Measurements from ENCODE around the gene WDR43. TPM values are rescaled to one million over a fixed set of nuclear protein-coding genes. Genes with fewer than 3 reads are reported as not detected.

The WDR43 gene
- total and polyA plus RNA-seq, 2 experiments from 2014 or later, result 101 to 140 TPM

GRCh38 chr2:28975671-28976070 lies 81.2 kb downstream of the WDR43 start:
- H3K4me1 Mint-ChIP-seq, result peaks cover 3% of the 10 kb centered on the region
- no peaks in the 10 kb centered on the region for H3F3A ChIP-seq (replicated peaks; ENCODE audit: low read depth)
- DNase-seq (ENCODE audit: low spot score) (no peak), ATAC-seq (no peak)
- H3K27ac Mint-ChIP-seq, result no peak overlapping the region
- H3K4me2 ChIP-seq, result no peak overlapping the region
- no peak overlapping the region for H3K27ac ChIP-seq (ENCODE audit: low read depth)
- no peak overlapping the region for H3K4me3 ChIP-seq
- no peak overlapping the region for H3K4me3 Mint-ChIP-seq
- TF ChIP-seq EZH2phosphoT487 (IDR thresholded peaks at IDR 0.05; ENCODE audit: unreplicated experiment), result no peak
- no peak for TF ChIP-seq ZNF114 (CRISPR knock-in tag; IDR thresholded peaks at IDR 0.05)
- TF ChIP-seq CREB1 (CRISPR knock-in tag; IDR thresholded peaks at IDR 0.05; ENCODE audit: low read depth), result no peak
- no peak for TF ChIP-seq POLR2AphosphoS5 (IDR thresholded peaks at IDR 0.05; ENCODE audit: low read depth)
- H3K27me3 ChIP-seq (ENCODE audit: insufficient read depth), result no peaks in the 10 kb centered on the region
- no peaks in the 10 kb centered on the region for H4K20me1 ChIP-seq (replicated peaks; ENCODE audit: insufficient read depth)
- no peak overlapping the region for H2AFZ ChIP-seq
- no peaks in the 10 kb centered on the region for H3K4me1 ChIP-seq (ENCODE audit: insufficient read depth)
- H3K36me3 Mint-ChIP-seq (ENCODE audit: low read depth), result no peaks in the 10 kb centered on the region
- no peaks in the 10 kb centered on the region for H3K36me3 ChIP-seq (ENCODE audit: insufficient read depth)
- no peaks in the 10 kb centered on the region for H3K79me2 ChIP-seq (replicated peaks; ENCODE audit: insufficient read depth)
- H3K9me2 ChIP-seq (ENCODE audit: insufficient read depth), result no peaks in the 10 kb centered on the region
- peaks cover 11% of the 10 kb centered on the region for H3K27me3 Mint-ChIP-seq (ENCODE audit: insufficient read depth, low read depth, poor library complexity)
- H3K9me3 Mint-ChIP-seq, result no peaks in the 10 kb centered on the region

DNA sequence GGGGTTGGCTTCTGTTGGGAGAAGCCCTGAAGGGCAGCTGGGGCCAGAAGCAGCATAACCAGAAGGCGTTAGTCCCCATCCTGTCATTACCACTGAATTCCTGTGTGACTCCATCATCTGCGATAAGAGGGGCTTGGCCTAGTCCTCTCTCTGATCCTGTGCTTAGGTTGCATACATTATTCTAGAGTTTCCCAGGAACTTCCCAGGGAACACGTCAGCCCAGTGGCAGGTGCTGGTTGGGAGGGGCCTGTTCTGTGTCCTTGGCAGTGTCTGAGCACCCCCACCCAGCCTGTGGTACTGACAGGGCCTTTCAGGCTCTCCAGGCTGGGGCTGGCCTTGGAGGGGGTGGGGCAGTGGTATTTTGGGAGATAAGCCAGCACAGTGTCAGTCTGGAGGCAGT lies 82.1 kb downstream of the WDR43 start:
- peaks cover 9% of the 10 kb centered on the region for H3K27me3 Mint-ChIP-seq (ENCODE audit: insufficient read depth, low read depth, poor library complexity)
- peaks cover 3% of the 10 kb centered on the region for H3K4me1 Mint-ChIP-seq
- Histone ChIP-seq H3K9me2 (ENCODE audit: insufficient read depth) (no peaks in the 10 kb centered on the region), H3K4me3 (no peak overlapping the region), H2AFZ (0 out of 2 replicates have a peak overlapping the region, but pooled peaks have one; percentile 28), H3K4me2 (no peak overlapping the region), H3K27me3 (ENCODE audit: insufficient read depth) (no peaks in the 10 kb centered on the region), H3K79me2 (replicated peaks; ENCODE audit: insufficient read depth) (no peaks in the 10 kb centered on the region), H3K36me3 (ENCODE audit: insufficient read depth) (no peaks in the 10 kb centered on the region), H3F3A (replicated peaks; ENCODE audit: low read depth) (no peaks in the 10 kb centered on the region), H3K27ac (ENCODE audit: low read depth) (no peak overlapping the region), H4K20me1 (replicated peaks; ENCODE audit: insufficient read depth) (no peaks in the 10 kb centered on the region), H3K4me1 (ENCODE audit: insufficient read depth) (no peaks in the 10 kb centered on the region)
- H3K4me3 Mint-ChIP-seq, result no peak overlapping the region
- no peak for DNase-seq (ENCODE audit: low spot score)
- H3K9me3 Mint-ChIP-seq, result no peaks in the 10 kb centered on the region
- H3K27ac Mint-ChIP-seq, result no peak overlapping the region
- no peak for ATAC-seq
- no peaks in the 10 kb centered on the region for H3K36me3 Mint-ChIP-seq (ENCODE audit: low read depth)
- TF ChIP-seq ZNF114 (CRISPR knock-in tag; IDR thresholded peaks at IDR 0.05) (no peak), JUNB (IDR thresholded peaks at IDR 0.05; ENCODE audit: unreplicated experiment) (no peak), NANOG (IDR thresholded peaks at IDR 0.05; ENCODE audit: borderline replicate concordance) (no peak)
- TF ChIP-seq, protein P1, sequence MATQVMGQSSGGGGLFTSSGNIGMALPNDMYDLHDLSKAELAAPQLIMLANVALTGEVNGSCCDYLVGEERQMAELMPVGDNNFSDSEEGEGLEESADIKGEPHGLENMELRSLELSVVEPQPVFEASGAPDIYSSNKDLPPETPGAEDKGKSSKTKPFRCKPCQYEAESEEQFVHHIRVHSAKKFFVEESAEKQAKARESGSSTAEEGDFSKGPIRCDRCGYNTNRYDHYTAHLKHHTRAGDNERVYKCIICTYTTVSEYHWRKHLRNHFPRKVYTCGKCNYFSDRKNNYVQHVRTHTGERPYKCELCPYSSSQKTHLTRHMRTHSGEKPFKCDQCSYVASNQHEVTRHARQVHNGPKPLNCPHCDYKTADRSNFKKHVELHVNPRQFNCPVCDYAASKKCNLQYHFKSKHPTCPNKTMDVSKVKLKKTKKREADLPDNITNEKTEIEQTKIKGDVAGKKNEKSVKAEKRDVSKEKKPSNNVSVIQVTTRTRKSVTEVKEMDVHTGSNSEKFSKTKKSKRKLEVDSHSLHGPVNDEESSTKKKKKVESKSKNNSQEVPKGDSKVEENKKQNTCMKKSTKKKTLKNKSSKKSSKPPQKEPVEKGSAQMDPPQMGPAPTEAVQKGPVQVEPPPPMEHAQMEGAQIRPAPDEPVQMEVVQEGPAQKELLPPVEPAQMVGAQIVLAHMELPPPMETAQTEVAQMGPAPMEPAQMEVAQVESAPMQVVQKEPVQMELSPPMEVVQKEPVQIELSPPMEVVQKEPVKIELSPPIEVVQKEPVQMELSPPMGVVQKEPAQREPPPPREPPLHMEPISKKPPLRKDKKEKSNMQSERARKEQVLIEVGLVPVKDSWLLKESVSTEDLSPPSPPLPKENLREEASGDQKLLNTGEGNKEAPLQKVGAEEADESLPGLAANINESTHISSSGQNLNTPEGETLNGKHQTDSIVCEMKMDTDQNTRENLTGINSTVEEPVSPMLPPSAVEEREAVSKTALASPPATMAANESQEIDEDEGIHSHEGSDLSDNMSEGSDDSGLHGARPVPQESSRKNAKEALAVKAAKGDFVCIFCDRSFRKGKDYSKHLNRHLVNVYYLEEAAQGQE (IDR thresholded peaks at IDR 0.05; ENCODE audit: unreplicated experiment), result no peak

All from GM23338 (cell line).